HG02885 (cell line): ENCODE measurements around the gene EMILIN3.

Experiments used
- ATAC-seq: cut with Tn5 transposase; IDR thresholded peaks from one replicate; pipeline ENCODE4 v1.9.1; 2021; ENCODE audit warnings: mild to moderate bottlenecking; ENCODE audit not compliant: unreplicated experiment, poor library complexity

Gene EMILIN3

GRCh38 chr20:41392295-41392694 is 25.7 kb upstream of the EMILIN3 start:
- ATAC-seq, result no peak

DNA sequence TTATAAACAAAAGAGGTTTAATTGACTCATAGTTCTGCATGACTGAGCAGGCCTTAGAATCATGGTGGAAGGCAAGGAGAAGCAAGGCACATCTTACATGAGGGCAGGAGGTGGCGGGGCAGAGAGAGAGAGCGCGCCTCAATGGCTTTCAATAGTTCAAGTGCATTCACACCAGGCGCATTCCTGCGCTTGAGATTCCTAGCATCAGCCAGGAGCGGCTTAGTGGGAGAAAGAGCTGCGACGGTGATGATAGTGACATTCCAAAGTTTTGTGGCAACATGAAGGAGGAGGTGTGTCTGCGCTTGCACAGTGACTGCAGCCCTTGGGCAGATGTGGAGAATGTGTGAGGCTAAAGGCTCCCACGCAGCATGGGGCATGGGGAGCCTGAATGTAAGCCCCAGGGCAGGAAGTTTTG is 25.0 kb upstream of the EMILIN3 start:
- no peak for ATAC-seq

GRCh38 chr20:41390889-41391288 is 24.3 kb upstream of the EMILIN3 start:
- ATAC-seq, result no peak

DNA sequence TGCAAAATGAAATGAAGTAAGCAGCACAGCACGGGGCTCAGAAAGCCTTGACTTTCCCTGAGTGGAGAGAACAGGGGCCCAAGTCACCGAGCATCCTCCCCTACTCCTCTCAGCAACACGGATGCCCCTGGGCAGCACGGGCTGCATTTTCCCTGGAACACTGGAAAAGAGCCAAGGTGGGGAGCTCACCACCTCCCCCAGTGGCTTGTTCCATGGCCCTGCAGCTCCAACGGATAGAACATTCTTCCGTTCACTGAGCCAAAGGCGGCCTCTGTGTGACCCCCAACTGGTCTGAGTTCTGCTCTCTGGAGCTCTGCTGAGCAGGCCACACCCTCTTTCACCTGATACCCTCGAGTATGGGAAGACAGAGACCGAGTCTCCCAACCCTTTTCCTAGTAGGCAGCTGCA is 20.8 kb upstream of the EMILIN3 start:
- no peak for ATAC-seq

DNA sequence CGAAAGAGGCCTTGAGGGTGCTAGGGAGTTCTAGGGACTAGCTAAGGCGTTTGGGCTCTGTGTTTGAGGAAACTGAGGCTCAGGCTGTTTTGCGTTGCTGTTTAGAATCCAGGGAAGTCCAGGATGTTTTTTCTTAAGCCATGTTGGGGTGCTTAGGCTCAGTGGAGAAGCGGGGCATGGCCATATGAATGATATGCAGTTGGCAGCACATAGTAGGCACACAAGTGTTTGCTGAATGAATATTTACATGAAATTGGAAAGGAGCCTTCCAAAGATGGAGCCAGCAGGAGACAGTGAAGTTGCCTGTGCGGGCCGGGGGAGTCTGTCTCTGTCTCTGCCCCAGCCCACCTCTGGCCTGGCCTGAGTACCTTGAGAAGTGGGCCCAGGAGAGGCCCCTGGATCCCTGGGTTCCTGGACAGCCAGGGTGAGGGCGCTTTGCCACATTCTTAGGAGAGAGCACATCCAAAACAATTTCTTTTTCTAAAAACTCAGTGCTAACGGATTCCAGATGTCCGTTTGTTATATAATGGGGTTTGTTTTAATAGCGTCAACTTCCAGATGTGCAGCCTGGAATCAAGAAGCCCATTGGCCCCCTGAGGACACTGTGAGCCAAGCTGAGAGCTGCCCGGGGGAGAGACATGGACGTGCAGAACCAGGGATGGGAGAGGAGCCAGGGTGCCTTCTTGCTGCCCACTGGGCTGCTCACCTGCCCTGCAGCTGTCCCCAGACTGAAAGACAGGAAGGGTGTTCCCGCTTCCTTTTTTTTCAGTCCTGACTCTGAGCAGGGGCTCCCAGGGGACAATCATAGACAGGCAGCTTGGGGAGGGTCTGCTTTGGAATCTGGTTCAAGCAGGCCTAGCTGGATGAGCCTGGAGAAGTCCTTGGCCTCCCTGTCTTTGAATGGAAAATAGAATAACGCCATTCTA is 20.1 kb upstream of the EMILIN3 start:
- ATAC-seq, result no peak

DNA sequence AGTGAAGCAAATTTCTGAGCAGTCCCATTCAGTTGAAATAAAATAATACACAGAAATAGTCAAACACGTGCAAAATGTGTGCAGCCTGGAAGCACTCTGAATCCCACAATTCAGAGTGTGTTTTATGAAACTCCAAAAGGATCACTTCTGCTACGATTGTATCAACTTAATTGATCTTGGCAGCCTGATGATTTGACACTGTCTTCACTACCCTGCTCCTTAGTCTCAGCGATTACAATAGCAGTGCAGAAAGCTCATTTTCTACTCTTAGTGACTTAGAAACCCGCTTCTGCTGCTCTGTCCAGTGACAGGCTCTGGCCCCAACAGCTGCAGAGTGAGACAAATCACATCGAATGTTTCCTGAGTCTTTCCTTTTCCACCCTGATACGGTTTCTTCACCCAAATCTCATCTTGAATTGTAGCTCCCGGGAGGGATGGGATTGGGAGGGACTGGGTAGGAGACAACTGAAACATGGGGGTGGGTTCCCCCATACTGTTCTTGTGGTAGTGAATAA is 16.2 kb upstream of the EMILIN3 start:
- ATAC-seq, result no peak

- ATAC-seq, result no peak
Measured at GRCh38 chr20:41380551-41381193, 14.1 kb upstream of the EMILIN3 start.

GRCh38 chr20:41379551-41379950 is 12.9 kb upstream of the EMILIN3 start:
- ATAC-seq, result no peak

GRCh38 chr20:41377275-41377674 is 10.7 kb upstream of the EMILIN3 start:
- ATAC-seq, result no peak

GRCh38 chr20:41376349-41376748 is 9.7 kb upstream of the EMILIN3 start:
- ATAC-seq, result no peak

DNA sequence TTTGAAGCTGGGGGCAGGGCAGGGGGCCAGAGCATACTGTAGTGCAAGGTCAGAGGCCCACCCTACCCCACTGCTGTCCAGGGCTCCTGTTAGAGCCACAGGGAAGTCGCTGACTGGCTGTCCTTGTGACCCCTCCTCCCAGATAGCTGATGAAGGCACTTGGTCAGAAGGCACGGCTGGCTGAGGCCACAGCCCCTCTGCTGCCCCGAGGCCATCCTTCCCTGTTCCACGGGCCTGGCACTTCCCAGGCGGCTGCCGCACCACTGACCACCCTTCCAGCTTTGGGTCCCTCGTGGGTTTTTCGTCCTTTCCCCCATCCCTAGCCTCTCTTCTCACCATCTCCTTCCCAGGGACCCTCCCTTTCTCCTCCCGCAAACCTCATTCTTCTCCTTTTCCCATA is 9.2 kb upstream of the EMILIN3 start:
- no peak for ATAC-seq

- ATAC-seq, result no peak
Measured at GRCh38 chr20:41373931-41374920, 7.6 kb upstream of the EMILIN3 start.

- ATAC-seq, result no peak
Measured at GRCh38 chr20:41373251-41373783, 6.7 kb upstream of the EMILIN3 start.

DNA sequence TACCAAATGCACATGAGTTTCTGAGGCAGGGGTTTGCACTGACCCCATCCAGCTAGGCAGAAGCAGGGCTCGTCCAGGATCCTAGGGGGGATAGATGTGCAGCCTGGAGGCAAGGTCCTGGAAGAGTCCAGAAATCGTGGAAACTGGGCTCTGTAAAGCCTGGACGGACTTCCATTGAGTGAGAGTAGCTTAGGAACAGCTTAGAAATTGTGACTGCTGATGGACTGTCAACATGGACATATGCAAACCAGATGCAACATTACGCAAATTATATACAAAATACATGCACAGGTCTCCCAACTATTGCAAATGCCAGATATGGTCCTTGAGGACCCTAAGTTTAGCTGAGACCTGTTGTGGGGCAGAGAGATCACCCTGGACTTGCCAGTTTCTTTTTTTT is 4.8 kb upstream of the EMILIN3 start:
- ATAC-seq, result no peak

- ATAC-seq, result no peak
Measured at GRCh38 chr20:41370176-41370575, 3.6 kb upstream of the EMILIN3 start.

- ATAC-seq, result no peak
Measured at GRCh38 chr20:41369673-41370072, 3.1 kb upstream of the EMILIN3 start.

GRCh38 chr20:41367956-41368355 is 1.3 kb upstream of the EMILIN3 start:
- no peak for ATAC-seq

DNA sequence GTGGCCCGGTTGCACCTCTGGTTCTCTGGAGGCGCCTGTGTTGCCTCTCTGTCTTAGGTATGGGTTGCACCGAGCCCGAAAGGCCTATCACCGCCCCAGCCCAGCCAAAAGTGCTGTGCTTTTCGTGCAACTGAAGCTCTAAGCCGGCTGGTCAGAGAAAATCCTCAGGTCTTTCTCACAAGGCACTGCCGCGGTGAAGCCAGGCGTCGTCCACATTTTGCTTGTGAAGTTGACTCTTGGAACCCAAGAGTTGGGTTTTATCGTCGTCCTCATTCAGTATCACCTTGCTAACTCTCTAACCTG is 726 bp upstream of the EMILIN3 start:
- ATAC-seq, result no peak

GRCh38 chr20:41365777-41366545 is 657 bp downstream of the EMILIN3 start:
- ATAC-seq, result no peak
